Endothelial cell (in vitro differentiated cells): ENCODE data around the gene ZBTB4. TPM values are rescaled to one million over a fixed set of nuclear protein-coding genes. Genes with fewer than 3 reads are reported as not detected.
A peak's percentile ranks its signal among the peaks of the same experiment; 100 is the strongest.

Experiments
- DNase-seq: peaks from one replicate; pipeline ENCODE4 v3.0.0; 2021; ENCODE audit warnings: low spot score
- H3K27ac Mint-ChIP-seq: one replicate; pipeline ENCODE4 v1.8.0; 2021; ENCODE audit warnings: mixed read lengths, inconsistent platforms; ENCODE audit not compliant: unreplicated experiment
- H3K27me3 Mint-ChIP-seq: one replicate; pipeline ENCODE4 v1.8.0; 2021; ENCODE audit warnings: mild to moderate bottlenecking, moderate library complexity, mixed read lengths, inconsistent platforms; ENCODE audit not compliant: unreplicated experiment
- H3K36me3 Mint-ChIP-seq: one replicate; pipeline ENCODE4 v1.8.0; 2021; ENCODE audit warnings: mild to moderate bottlenecking, low read depth, mixed read lengths, inconsistent platforms; ENCODE audit not compliant: unreplicated experiment
- H3K4me1 Mint-ChIP-seq: one replicate; pipeline ENCODE4 v1.8.0; 2021; ENCODE audit warnings: mild to moderate bottlenecking, mixed read lengths, inconsistent platforms; ENCODE audit not compliant: unreplicated experiment
- H3K4me3 Mint-ChIP-seq: one replicate; pipeline ENCODE4 v1.8.0; 2021; ENCODE audit warnings: mild to moderate bottlenecking, mixed read lengths, inconsistent platforms; ENCODE audit not compliant: unreplicated experiment
- H3K9me3 Mint-ChIP-seq: one replicate; pipeline ENCODE4 v1.8.0; 2021; ENCODE audit warnings: mixed read lengths, inconsistent platforms; ENCODE audit not compliant: unreplicated experiment
- CTCF ChIP-seq: fragments of 200-600 bp; sonication (generic); IDR thresholded peaks from one replicate; pipeline ENCODE4 v1.5.0; 2021; ENCODE audit warnings: antibody characterized with exemption; ENCODE audit not compliant: unreplicated experiment
- total RNA-seq: library from RNA; stranded (reverse); fragmentation: NEBNext Ultra II Directional; extraction: Animal tissue kit (Norgen Biotek cat#: 25700); gene quantifications from one replicate; pipeline ENCODE4 v1.2.1, GENCODE V29; 2021; ENCODE audit not compliant: unreplicated experiment

Gene ZBTB4
- total RNA-seq, 1 donor from 2014 or later = 21.5 TPM

GRCh38 chr17:7513850-7514419 is 34.5 kb upstream of the ZBTB4 start:
- H3K4me3 Mint-ChIP-seq = no peak overlapping the region
- peaks cover 33% of the 10 kb centered on the region for H3K36me3 Mint-ChIP-seq
- peaks cover 9% of the 10 kb centered on the region for H3K27me3 Mint-ChIP-seq
- no peak overlapping the region for H3K27ac Mint-ChIP-seq
- no peaks in the 10 kb centered on the region for H3K4me1 Mint-ChIP-seq
- no peaks in the 10 kb centered on the region for H3K9me3 Mint-ChIP-seq
- DNase-seq = no peak
- no peak for TF ChIP-seq CTCF

GRCh38 chr17:7512824-7513540 is 33.6 kb upstream of the ZBTB4 start:
- Mint-ChIP-seq H3K36me3 (peaks cover 41% of the 10 kb centered on the region), H3K27me3 (peaks cover 9% of the 10 kb centered on the region), H3K27ac (no peak overlapping the region), H3K9me3 (no peaks in the 10 kb centered on the region), H3K4me1 (no peaks in the 10 kb centered on the region), H3K4me3 (peak overlapping the region; percentile 23)
- DNase-seq = no peak
- TF ChIP-seq CTCF = no peak

GRCh38 chr17:7512105-7512504 is 32.7 kb upstream of the ZBTB4 start:
- H3K27ac Mint-ChIP-seq = no peak overlapping the region
- no peaks in the 10 kb centered on the region for H3K4me1 Mint-ChIP-seq
- peaks cover 9% of the 10 kb centered on the region for H3K27me3 Mint-ChIP-seq
- TF ChIP-seq CTCF = no peak
- H3K4me3 Mint-ChIP-seq = peak overlapping the region; percentile 76
- H3K9me3 Mint-ChIP-seq = no peaks in the 10 kb centered on the region
- DNase-seq = no peak
- peaks cover 43% of the 10 kb centered on the region for H3K36me3 Mint-ChIP-seq

- Mint-ChIP-seq H3K9me3 (no peaks in the 10 kb centered on the region), H3K27me3 (peaks cover 8% of the 10 kb centered on the region), H3K4me1 (no peaks in the 10 kb centered on the region), H3K4me3 (peak overlapping the region; percentile 76), H3K36me3 (peaks cover 43% of the 10 kb centered on the region), H3K27ac (no peak overlapping the region)
- no peak for DNase-seq
- TF ChIP-seq CTCF = no peak
Measured at GRCh38 chr17:7511108-7511507, 31.7 kb upstream of the ZBTB4 start.

GRCh38 chr17:7509937-7510336 is 30.5 kb upstream of the ZBTB4 start:
- H3K4me3 Mint-ChIP-seq = no peak overlapping the region
- H3K4me1 Mint-ChIP-seq = no peaks in the 10 kb centered on the region
- no peak overlapping the region for H3K27ac Mint-ChIP-seq
- peaks cover 8% of the 10 kb centered on the region for H3K27me3 Mint-ChIP-seq
- H3K9me3 Mint-ChIP-seq = no peaks in the 10 kb centered on the region
- TF ChIP-seq CTCF = no peak
- H3K36me3 Mint-ChIP-seq = peaks cover 43% of the 10 kb centered on the region
- DNase-seq = no peak
